HEK293 (cell line): ENCODE data around the gene TMEM151B.

Source experiments
- CTCF ChIA-PET: fragments of 350-600 bp; formaldehyde crosslinking; extraction: SDS; loops from one replicate; lab custom pipeline; 2021; ENCODE audit warnings: antibody characterized with exemption; lab: Yijun Ruan, JAX
- POLR2A ChIA-PET: fragments of 300-600 bp; formaldehyde crosslinking; extraction: SDS; loops from one replicate; lab custom pipeline; 2020; ENCODE audit warnings: antibody characterized with exemption, inconsistent platforms; lab: Yijun Ruan, JAX
- H3K27ac ChIP-seq: fragments of 200-500 bp; sonication (Bioruptor generic); 2 replicates; pipeline ENCODE4 v1.5.1; 2014; ENCODE audit warnings: low read depth, low read length, control low read depth, inconsistent platforms; ENCODE audit errors: extremely low read depth
- H3K36me3 ChIP-seq, 2 experiments: fragments of 200-500 bp in 1 of 2; sonication (Bioruptor generic) in 1 of 2; 1 replicate in 1 of 2; 2 replicates in 1 of 2; pipeline ENCODE4 v1.5.1; 2014 to 2017; ENCODE audit warnings: inconsistent platforms in 2 of 2, low read length in 2 of 2; ENCODE audit not compliant: control insufficient read depth in 2 of 2, insufficient read depth in 1 of 2
- H3K4me1 ChIP-seq: fragments of 200-500 bp; sonication (Bioruptor generic); 2 replicates; pipeline ENCODE4 v1.5.1; 2014; ENCODE audit warnings: mild to moderate bottlenecking, low read length, inconsistent platforms; ENCODE audit not compliant: control insufficient read depth, insufficient read depth
- H3K4me3 ChIP-seq: 2 replicates; pipeline ENCODE4 v1.5.1; 2011; ENCODE audit warnings: low read depth, mild to moderate bottlenecking, control low read depth, low read length, moderate library complexity
- H3K9me3 ChIP-seq: fragments of 200-500 bp; sonication (Bioruptor generic); 2 replicates; pipeline ENCODE4 v1.5.1; 2014; ENCODE audit warnings: low read depth, low read length, inconsistent platforms; ENCODE audit not compliant: control insufficient read depth, insufficient read depth
- GFI1B ChIP-seq: fragments of 450-650 bp; formaldehyde crosslinking; IDR thresholded peaks from 2 replicates; pipeline ENCODE4 v1.5.1; 2016; ENCODE audit warnings: missing biosample characterization, missing genetic modification characterization
- GLI4 ChIP-seq: fragments of 450-650 bp; formaldehyde crosslinking; IDR thresholded peaks from 2 replicates; pipeline ENCODE4 v1.5.1; 2016; ENCODE audit warnings: missing biosample characterization, missing genetic modification characterization
- HOXA7 ChIP-seq: sonication (generic); formaldehyde crosslinking; IDR thresholded peaks from 2 replicates; pipeline ENCODE4 v1.8.1; 2022; ENCODE audit warnings: missing genetic modification reagents, borderline replicate concordance
- KLF1 ChIP-seq: fragments of 450-650 bp; formaldehyde crosslinking; IDR thresholded peaks from 2 replicates; pipeline ENCODE4 v1.5.1; 2016; ENCODE audit warnings: missing biosample characterization, missing genetic modification characterization
- MYNN ChIP-seq: fragments of 450-650 bp; formaldehyde crosslinking; IDR thresholded peaks from 2 replicates; pipeline ENCODE4 v1.5.1; 2016; ENCODE audit warnings: missing biosample characterization, missing genetic modification characterization, borderline replicate concordance
- SCRT2 ChIP-seq: fragments of 450-650 bp; formaldehyde crosslinking; IDR thresholded peaks from 2 replicates; pipeline ENCODE4 v1.5.1; 2016; ENCODE audit warnings: missing biosample characterization, missing genetic modification characterization
- YY2 ChIP-seq: fragments of 450-650 bp; formaldehyde crosslinking; IDR thresholded peaks from 2 replicates; pipeline ENCODE4 v1.5.1; 2016; ENCODE audit warnings: missing biosample characterization, missing genetic modification characterization
- ZBTB17 ChIP-seq: fragments of 450-650 bp; formaldehyde crosslinking; IDR thresholded peaks from 2 replicates; pipeline ENCODE4 v1.5.1; 2016; ENCODE audit warnings: missing biosample characterization, missing genetic modification characterization
- ZFHX2 ChIP-seq: fragments of 450-650 bp; formaldehyde crosslinking; conservative IDR thresholded peaks from 2 replicates; pipeline ENCODE4 v1.5.1; 2016; ENCODE audit warnings: missing biosample characterization, missing genetic modification characterization
- ZNF140 ChIP-seq: fragments of 450-650 bp; formaldehyde crosslinking; IDR thresholded peaks from 2 replicates; pipeline ENCODE4 v1.5.1; 2016; ENCODE audit warnings: missing biosample characterization, missing genetic modification characterization
- ZNF16 ChIP-seq: fragments of 450-650 bp; formaldehyde crosslinking; IDR thresholded peaks from 2 replicates; pipeline ENCODE4 v1.5.1; 2016; ENCODE audit warnings: low read depth, missing biosample characterization, missing genetic modification characterization
- ZNF175 ChIP-seq: fragments of 450-650 bp; formaldehyde crosslinking; IDR thresholded peaks from 2 replicates; pipeline ENCODE4 v1.5.1; 2016; ENCODE audit warnings: missing biosample characterization, missing genetic modification characterization
- ZNF19 ChIP-seq: fragments of 450-650 bp; formaldehyde crosslinking; IDR thresholded peaks from 2 replicates; pipeline ENCODE4; 2016; ENCODE audit warnings: missing biosample characterization, missing genetic modification characterization, low read depth
- ZNF2 ChIP-seq: fragments of 450-650 bp; formaldehyde crosslinking; IDR thresholded peaks from 2 replicates; pipeline ENCODE4 v1.5.1; 2016; ENCODE audit warnings: missing biosample characterization, missing genetic modification characterization
- ZNF311 ChIP-seq: fragments of 450-650 bp; formaldehyde crosslinking; IDR thresholded peaks from 2 replicates; pipeline ENCODE4 v1.5.1; 2017; ENCODE audit warnings: missing biosample characterization, missing genetic modification characterization, borderline replicate concordance
- ZNF341 ChIP-seq: fragments of 450-650 bp; formaldehyde crosslinking; IDR thresholded peaks from 2 replicates; pipeline ENCODE4; 2016; ENCODE audit warnings: low read depth, missing biosample characterization, missing genetic modification characterization
- ZNF544 ChIP-seq: fragments of 450-650 bp; formaldehyde crosslinking; IDR thresholded peaks from 2 replicates; pipeline ENCODE4 v1.5.0; 2017; ENCODE audit warnings: missing biosample characterization, missing genetic modification characterization
- ZNF549 ChIP-seq: fragments of 450-650 bp; IDR thresholded peaks from 2 replicates; pipeline ENCODE4 v1.5.1; 2018; ENCODE audit warnings: missing biosample characterization, missing genetic modification characterization, mild to moderate bottlenecking, inconsistent platforms, moderate library complexity
- ZNF600 ChIP-seq: fragments of 450-650 bp; formaldehyde crosslinking; IDR thresholded peaks from 2 replicates; pipeline ENCODE4 v1.5.1; 2016; ENCODE audit warnings: missing biosample characterization, missing genetic modification characterization
- ZNF621 ChIP-seq: fragments of 450-650 bp; formaldehyde crosslinking; IDR thresholded peaks from 2 replicates; pipeline ENCODE4 v1.5.1; 2017; ENCODE audit warnings: missing biosample characterization, missing genetic modification characterization
- ZNF624 ChIP-seq: fragments of 450-650 bp; formaldehyde crosslinking; IDR thresholded peaks from 2 replicates; pipeline ENCODE4 v1.5.1; 2017; ENCODE audit warnings: missing biosample characterization, missing genetic modification characterization
- ZNF658 ChIP-seq: fragments of 450-650 bp; formaldehyde crosslinking; IDR thresholded peaks from 2 replicates; pipeline ENCODE4; 2016; ENCODE audit warnings: missing biosample characterization, missing genetic modification characterization
- ZNF777 ChIP-seq: fragments of 450-650 bp; formaldehyde crosslinking; IDR thresholded peaks from 2 replicates; pipeline ENCODE4 v1.5.1; 2017; ENCODE audit warnings: missing biosample characterization, missing genetic modification characterization, borderline replicate concordance
- ZNF785 ChIP-seq: fragments of 450-650 bp; formaldehyde crosslinking; IDR thresholded peaks from 2 replicates; pipeline ENCODE4 v1.5.1; 2016; ENCODE audit warnings: missing biosample characterization, missing genetic modification characterization
- ZXDB ChIP-seq: fragments of 450-650 bp; formaldehyde crosslinking; IDR thresholded peaks from 2 replicates; pipeline ENCODE4 v1.5.1; 2016; ENCODE audit warnings: missing biosample characterization, missing genetic modification characterization
- TF ChIP-seq, protein P1 (sequence below): fragments of 450-650 bp; formaldehyde crosslinking; IDR thresholded peaks from 2 replicates; pipeline ENCODE4 v1.5.1; 2016; ENCODE audit warnings: missing biosample characterization, missing genetic modification characterization

TMEM151B gene

DNA sequence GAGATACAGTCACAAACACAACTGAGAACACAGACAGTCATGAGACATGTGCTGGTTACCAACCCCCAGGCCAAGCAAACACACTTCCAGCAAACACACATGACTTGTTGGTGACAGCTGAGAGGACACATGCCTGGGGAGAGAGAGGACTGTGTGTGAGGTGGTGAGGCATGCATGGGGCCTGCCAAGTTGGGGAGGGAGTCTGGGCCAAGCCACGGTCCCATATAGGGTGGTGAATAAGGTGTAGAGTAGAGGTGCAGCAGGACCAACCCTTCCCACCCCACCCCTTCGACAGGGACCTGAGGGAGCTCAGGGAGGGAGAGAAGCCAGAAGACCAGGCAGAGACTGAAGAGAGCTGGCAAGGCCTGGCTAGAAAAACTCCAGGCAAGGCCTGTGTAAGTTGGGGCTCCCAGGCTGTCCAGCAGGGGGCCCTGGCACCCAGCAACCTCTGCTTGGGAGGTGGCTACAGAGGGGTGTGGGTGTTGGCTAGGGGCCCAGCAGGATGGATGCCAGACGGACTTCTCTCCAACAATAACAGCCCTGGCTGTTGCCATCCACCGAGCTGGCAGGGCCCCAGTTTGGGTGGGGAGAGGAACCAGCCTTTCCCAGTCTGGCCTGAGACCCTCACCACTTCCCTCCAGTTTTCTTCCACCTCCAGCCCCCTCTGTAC lies 48.8 kb upstream of the TMEM151B start (continued):
- TF ChIP-seq, protein P1, sequence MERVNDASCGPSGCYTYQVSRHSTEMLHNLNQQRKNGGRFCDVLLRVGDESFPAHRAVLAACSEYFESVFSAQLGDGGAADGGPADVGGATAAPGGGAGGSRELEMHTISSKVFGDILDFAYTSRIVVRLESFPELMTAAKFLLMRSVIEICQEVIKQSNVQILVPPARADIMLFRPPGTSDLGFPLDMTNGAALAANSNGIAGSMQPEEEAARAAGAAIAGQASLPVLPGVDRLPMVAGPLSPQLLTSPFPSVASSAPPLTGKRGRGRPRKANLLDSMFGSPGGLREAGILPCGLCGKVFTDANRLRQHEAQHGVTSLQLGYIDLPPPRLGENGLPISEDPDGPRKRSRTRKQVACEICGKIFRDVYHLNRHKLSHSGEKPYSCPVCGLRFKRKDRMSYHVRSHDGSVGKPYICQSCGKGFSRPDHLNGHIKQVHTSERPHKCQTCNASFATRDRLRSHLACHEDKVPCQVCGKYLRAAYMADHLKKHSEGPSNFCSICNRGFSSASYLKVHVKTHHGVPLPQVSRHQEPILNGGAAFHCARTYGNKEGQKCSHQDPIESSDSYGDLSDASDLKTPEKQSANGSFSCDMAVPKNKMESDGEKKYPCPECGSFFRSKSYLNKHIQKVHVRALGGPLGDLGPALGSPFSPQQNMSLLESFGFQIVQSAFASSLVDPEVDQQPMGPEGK (tag by site-specific recombination): peak; percentile 82
- TF ChIP-seq HOXA7 (CRISPR knock-in tag): no peak
- TF ChIP-seq ZNF140 (tag by site-specific recombination): no peak
- no peak for TF ChIP-seq YY2 (tag by site-specific recombination)

DNA sequence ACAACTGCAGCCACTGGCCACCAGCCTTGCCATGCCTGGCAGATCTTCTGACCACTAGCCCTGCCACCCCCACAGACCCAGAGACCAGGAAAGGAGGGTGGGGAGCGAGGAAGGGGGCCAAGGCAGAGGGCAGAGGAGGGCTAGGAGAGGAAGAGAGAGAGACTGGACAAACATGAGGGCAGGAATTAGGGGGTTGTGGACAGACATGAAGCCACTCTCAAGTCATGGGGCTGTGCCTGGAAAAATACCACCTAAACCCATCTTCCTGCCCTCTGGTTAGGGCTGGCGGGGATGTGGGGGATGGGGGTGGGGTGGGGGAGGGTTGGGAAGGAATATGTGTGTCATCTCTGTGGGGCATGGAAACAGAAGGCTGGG lies 48.3 kb upstream of the TMEM151B start:
- Histone ChIP-seq H3K36me3 (no peaks in the 10 kb centered on the region), H3K4me3 (no peak overlapping the region), H3K4me1 (peaks cover 27% of the 10 kb centered on the region), H3K27ac (peak overlapping the region; percentile 60), H3K9me3 (no peaks in the 10 kb centered on the region)
- ChIA-PET POLR2A (interaction anchor here (0.6 to 5.7 kb wide), 7 partner anchors 25 to 88 kb away, joined by 3 to 90 read pairs (median 4); partner anchors contain the start of gene HSP90AB1), CTCF (interaction anchor here (0.6 to 11.1 kb wide), 9 partner anchors 8 to 458 kb away, joined by 3 to 148 read pairs (median 4); partner anchors contain the start of genes HSP90AB1 and SLC35B2)
- TF ChIP-seq ZNF341 (peak; percentile 18), SCRT2 (tag by site-specific recombination) (no peak), GLI4 (no peak), ZNF621 (no peak), ZNF785 (no peak), ZFHX2 (peak; percentile 11; the same call in 1 of the 2 replicates), ZNF175 (tag by site-specific recombination) (no peak)
- TF ChIP-seq, protein P1 (tag by site-specific recombination): no peak

DNA sequence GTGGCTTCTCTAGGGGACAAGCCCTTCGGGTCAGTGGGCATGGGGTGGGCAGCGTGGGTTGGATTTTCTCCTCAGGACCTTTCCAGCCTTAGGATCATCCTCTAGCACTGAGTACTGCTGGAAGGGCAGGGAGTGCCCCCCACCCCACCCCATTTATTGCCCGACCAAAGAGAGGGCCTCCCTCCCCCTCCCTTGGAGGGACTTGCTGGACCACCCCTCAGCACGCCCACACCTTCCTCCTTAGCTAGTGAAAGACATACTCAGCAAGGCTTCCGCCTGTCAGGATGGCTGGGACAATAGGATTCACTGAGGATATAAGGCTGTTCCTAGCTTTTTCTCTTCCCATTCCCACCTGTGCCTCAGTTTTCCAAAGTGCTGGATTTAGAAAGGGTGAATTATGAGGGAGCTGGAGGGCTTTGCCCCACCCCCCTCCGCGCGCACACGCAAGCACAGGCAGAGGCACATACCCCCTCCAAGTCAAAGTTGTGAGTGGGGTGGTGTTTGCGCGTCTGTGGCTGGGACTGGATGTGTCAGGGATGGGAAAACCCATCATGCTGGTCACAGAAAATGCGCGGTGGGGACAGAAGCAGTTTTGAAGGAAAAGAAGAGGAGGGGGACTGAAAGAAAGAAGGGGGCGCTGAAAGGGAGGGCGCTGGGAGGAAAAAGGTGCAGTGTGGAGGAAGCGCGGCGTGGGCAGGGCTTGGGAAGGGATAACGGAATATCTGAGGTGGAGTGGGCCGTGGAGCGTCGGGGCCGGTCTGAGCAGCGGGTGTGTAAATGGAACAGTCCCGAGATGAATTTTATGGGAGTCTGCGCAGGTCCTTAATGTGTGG lies 47.5 kb upstream of the TMEM151B start:
- Histone ChIP-seq H3K4me3 (peak overlapping the region; percentile 55), H3K36me3 (no peaks in the 10 kb centered on the region), H3K4me1 (peaks cover 27% of the 10 kb centered on the region), H3K27ac (peak overlapping the region; percentile 21; the same call in 1 of the 2 replicates), H3K9me3 (no peaks in the 10 kb centered on the region)
- ChIA-PET CTCF (interaction anchor here (0.6 to 11.1 kb wide), 9 partner anchors 9 to 106 kb away, joined by 3 to 148 read pairs (median 5); partner anchors contain the start of genes HSP90AB1 and SLC35B2), POLR2A (interaction anchor here (0.5 to 5.7 kb wide), 14 partner anchors 8 to 535 kb away, joined by 3 to 90 read pairs (median 6); partner anchors contain the start of genes HSP90AB1, MRPS18A, SLC35B2 and VEGFA)
- TF ChIP-seq ZBTB17 (peak; percentile 49; the same call in 1 of the 2 replicates), KLF1 (tag by site-specific recombination) (peak; percentile 32; the same call in 1 of the 2 replicates), ZNF311 (tag by site-specific recombination) (no peak), MYNN (no peak), ZNF658 (no peak), ZNF549 (no peak), ZNF2 (tag by site-specific recombination) (0 out of 2 replicates have a peak, but pooled peaks have one; percentile 30), ZNF777 (0 out of 2 replicates have a peak, but pooled peaks have one; percentile 21), ZXDB (tag by site-specific recombination) (peak; percentile 59; the same call in 1 of the 2 replicates), GFI1B (tag by site-specific recombination) (no peak), ZNF16 (no peak), ZNF624 (no peak), ZFHX2 (peak; percentile 90), ZNF544 (tag by site-specific recombination) (no peak), ZNF600 (peak; percentile 87), ZNF19 (no peak)
- TF ChIP-seq, protein P1 (tag by site-specific recombination): peak; percentile 61
